ENCODE results near the gene CENATAC.

DNA sequence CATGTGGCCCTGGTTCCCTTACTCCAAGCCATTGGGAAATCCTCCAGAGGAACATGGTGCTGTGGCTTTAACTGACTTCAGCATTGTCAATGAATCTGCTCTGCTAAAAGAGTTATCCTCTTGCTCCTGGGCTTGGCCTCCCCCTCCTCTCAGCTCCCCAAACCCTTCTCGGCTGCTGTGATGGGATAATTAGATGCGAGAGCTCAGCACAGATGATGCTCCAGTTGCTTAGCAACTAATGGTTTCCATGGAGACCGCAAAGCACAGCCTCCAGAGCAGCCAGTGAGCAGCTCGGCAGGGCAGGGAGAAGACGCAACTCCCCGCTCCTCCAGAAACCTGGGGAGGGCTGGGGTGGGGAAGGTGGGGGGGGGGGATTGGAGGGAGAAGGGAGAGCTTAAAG is 44.7 kb upstream of the CENATAC start:
- no peak for TF ChIP-seq CTCF (IDR thresholded peaks at IDR 0.05; ENCODE audit: low read depth, low read length)
- TF ChIP-seq EZH2phosphoT487 (IDR thresholded peaks at IDR 0.05; ENCODE audit: low read depth), result no peak

Data from OCI-LY3 (cell line).